Esophagus muscularis mucosa (tissue), 4 donors: ENCODE measurements around the gene ARL15. TPM values are rescaled to one million over a fixed set of nuclear protein-coding genes. Genes with fewer than 3 reads are reported as not detected.

Experiments
- DNase-seq: peaks from one replicate; pipeline ENCODE4 v3.0.0-alpha.2; 2017; ENCODE audit errors: extremely low spot score
- H3K27ac ChIP-seq, 4 donors: fragments of 200-600 bp; sonication (generic); replicated peaks in 1 of 4; 1 replicate in 3 of 4; 2 replicates in 1 of 4; pipeline ENCODE4 v1.5.1; 2016 to 2019; ENCODE audit warnings: mild to moderate bottlenecking in 1 of 4
- H3K27me3 ChIP-seq, 4 donors: fragments of 200-600 bp; sonication (generic); one replicate each; pipeline versions ENCODE4 v1.5.1 to v1.6.0; 2016 to 2019
- H3K36me3 ChIP-seq, 4 donors: fragments of 200-600 bp; sonication (generic); one replicate each; pipeline ENCODE4 v1.5.1; 2016 to 2019
- H3K4me1 ChIP-seq, 4 donors: fragments of 200-600 bp; sonication (generic); one replicate each; pipeline ENCODE4 v1.5.1; 2016 to 2019
- H3K4me3 ChIP-seq, 4 donors: fragments of 200-600 bp; sonication (generic); 1 replicate in 2 of 4; 2 replicates in 2 of 4; pipeline ENCODE4 v1.5.1; 2016 to 2019; ENCODE audit warnings: mild to moderate bottlenecking in 4 of 4, moderate library complexity in 1 of 4
- H3K9me3 ChIP-seq, 4 donors: fragments of 200-600 bp; sonication (generic); 1 replicate in 3 of 4; 2 replicates in 1 of 4; pipeline ENCODE4 v1.5.1; 2016 to 2019
- CTCF ChIP-seq, 3 experiments: fragments of 200-600 bp in 2 of 3; fragments of 450-650 bp in 1 of 3; sonication (generic) in 2 of 3; IDR thresholded peaks; one replicate each; pipeline ENCODE4 v1.5.1; 2017 to 2019; ENCODE audit warnings: antibody characterized with exemption in 3 of 3, mild to moderate bottlenecking in 2 of 3, moderate library complexity in 1 of 3
- EP300 ChIP-seq: sonication (generic); formaldehyde crosslinking; IDR thresholded peaks from one replicate; pipeline ENCODE4 v1.6.1; 2017; ENCODE audit warnings: antibody characterized with exemption
- POLR2A ChIP-seq: fragments of 450-650 bp; IDR thresholded peaks from one replicate; pipeline ENCODE4 v1.6.1; 2017; ENCODE audit warnings: antibody characterized with exemption, moderate library complexity, mild to moderate bottlenecking, low read depth
- POLR2AphosphoS5 ChIP-seq, 2 donors: sonication (generic); formaldehyde crosslinking; IDR thresholded peaks; one replicate each; pipeline ENCODE4 v1.6.1; 2017; ENCODE audit warnings: antibody characterized with exemption in 2 of 2
- WGBS: methylation state at CpG from one replicate; pipeline ENCODE4 v1.1.5; 2018; 5-methylcytosine and 5-hydroxymethylcytosine counted together
- intact Hi-C: fragments of 100-400 bp; cut with DNase I; formaldehyde crosslinking; loops from one replicate; pipeline ENCODE4 v1.15.1; 2023
- small RNA-seq, 3 donors: library from RNA; depleted of rRNA; stranded (forward); fragments of <200 nt; gene quantifications; one replicate each; pipeline ENCODE3, GENCODE V24; 2016
- total RNA-seq, 4 donors: library from RNA; depleted of rRNA; stranded (reverse); fragments of >200 nt; gene quantifications; one replicate each; pipeline versions ENCODE4 v1.1.0 to v1.2.1, GENCODE V29; 2016

Gene ARL15
- total RNA-seq, 4 donors from 2014 or later: 11.6 to 21.6 (median 16.5) TPM

GRCh38 chr5:53834500-53834899 lies 475.9 kb downstream of the ARL15 start:
- no peak overlapping the region for H3K4me3 ChIP-seq
- H3K9me3 ChIP-seq: peaks cover 0 to 12% (median 4%) of the 10 kb centered on the region in 4 donors
- H3K4me1 ChIP-seq: no peaks in the 10 kb centered on the region
- intact Hi-C loops: no loop called here
- H3K27ac ChIP-seq: no peak overlapping the region
- H3K36me3 ChIP-seq: no peaks in the 10 kb centered on the region
- H3K27me3 ChIP-seq: no peaks in the 10 kb centered on the region
- WGBS: 67% methylated on average over 4 of the region's 4 CpGs
- DNase-seq: no peak
- TF ChIP-seq POLR2A (no peak), EP300 (no peak), POLR2AphosphoS5 (IDR thresholded peaks at IDR 0.05) (no peak), CTCF (IDR thresholded peaks at IDR 0.05) (no peak)

Small RNA genes within 50 kb of the gene (small RNA-seq; reads per million reads assigned to genes)
- gene AC008873.1 (0 reads per million in 3 donors), gene MIR4459 (0 reads per million in 3 donors), gene MIR581 (0 reads per million in 3 donors), gene RNU6-272P (0 reads per million in 3 donors)

Other genes with a start within 250 kb of the ARL15 start
- gene HSPB3, start 145.1 kb upstream of the ARL15 start, total RNA-seq: 100 to 1,000 TPM in 1 of 4 donors, 10 to 100 TPM in 3; 19.1 to 115 (median 51.0) TPM
- 10 to 100 TPM; 34.1 to 93.3 (median 57.4) TPM for gene SNX18, start 207.2 kb upstream of the ARL15 start, total RNA-seq